ENCODE results near the gene PHF2. TPM values are rescaled to one million over a fixed set of nuclear protein-coding genes. Genes with fewer than 3 reads are reported as not detected.

Gene PHF2
- total and polyA plus RNA-seq, 2 experiments from 2014 or later: 4.6 to 16.5 TPM

- Histone ChIP-seq H3F3A (ENCODE audit: insufficient read depth) (no peaks in the 10 kb centered on the region), H3K9me3 (ENCODE audit: low read depth) (no peaks in the 10 kb centered on the region), H3K9ac (no peak overlapping the region), H3K4me1 (ENCODE audit: insufficient read depth) (peaks cover 7% of the 10 kb centered on the region), H3K36me3 (ENCODE audit: low read depth) (0 out of 2 replicates have a peak, but pooled peaks cover 4% of the 10 kb centered on the region), H3K4me2 (ENCODE audit: unreplicated experiment) (no peak overlapping the region), H3K79me2 (ENCODE audit: insufficient read depth) (peaks cover 27% of the 10 kb centered on the region), H4K20me1 (ENCODE audit: insufficient read depth) (no peaks in the 10 kb centered on the region), H3K27ac (no peak overlapping the region), H3K4me3 (no peak overlapping the region), H2AFZ (no peak overlapping the region), H3K9me2 (ENCODE audit: insufficient read depth) (no peaks in the 10 kb centered on the region), H3K27me3 (replicated peaks; ENCODE audit: insufficient read depth) (no peaks in the 10 kb centered on the region)
- TF ChIP-seq EZH2phosphoT487 (IDR thresholded peaks at IDR 0.05; ENCODE audit: insufficient read depth, low read depth): no peak
- no peak for TF ChIP-seq EZH2 (IDR thresholded peaks at IDR 0.05; ENCODE audit: insufficient read depth, poor library complexity, severe bottlenecking)
- WGBS, 2 experiments (ENCODE audit: low coverage in 1 of 2, low lambda C conversion rate in 2 of 2, missing lambda C conversion rate in 2 of 2): 87 to 89% methylated on average over 8 of the region's 8 CpGs
- no peak for DNase-seq
- in situ Hi-C loops (cut with MboI): loop anchor here (25.0 kb wide), 1 partner anchor 411 kb away; no protein-coding TSS in a partner anchor
Measured at GRCh38 chr9:93572636-93573515, 3.5 kb upstream of the PHF2 start.

- Histone ChIP-seq H3K4me2 (ENCODE audit: unreplicated experiment) (no peak overlapping the region), H2AFZ (no peak overlapping the region), H3K4me1 (ENCODE audit: insufficient read depth) (peaks cover 9% of the 10 kb centered on the region), H3F3A (ENCODE audit: insufficient read depth) (no peaks in the 10 kb centered on the region), H3K36me3 (ENCODE audit: low read depth) (0 out of 2 replicates have a peak, but pooled peaks cover 4% of the 10 kb centered on the region), H3K27ac (no peak overlapping the region), H3K9me3 (ENCODE audit: low read depth) (no peaks in the 10 kb centered on the region), H3K9me2 (ENCODE audit: insufficient read depth) (no peaks in the 10 kb centered on the region), H3K79me2 (ENCODE audit: insufficient read depth) (peaks cover 32% of the 10 kb centered on the region), H3K9ac (no peak overlapping the region), H4K20me1 (ENCODE audit: insufficient read depth) (no peaks in the 10 kb centered on the region), H3K4me3 (no peak overlapping the region), H3K27me3 (replicated peaks; ENCODE audit: insufficient read depth) (no peaks in the 10 kb centered on the region)
- in situ Hi-C loops (cut with MboI): loop anchor here (25.0 kb wide), 1 partner anchor 411 kb away; no protein-coding TSS in a partner anchor
- 89 to 93% methylated on average over 3 of the region's 3 CpGs for WGBS, 2 experiments (ENCODE audit: low coverage in 1 of 2, low lambda C conversion rate in 2 of 2, missing lambda C conversion rate in 2 of 2)
- no peak for DNase-seq
- TF ChIP-seq EZH2phosphoT487 (IDR thresholded peaks at IDR 0.05; ENCODE audit: insufficient read depth, low read depth): no peak
- TF ChIP-seq EZH2 (IDR thresholded peaks at IDR 0.05; ENCODE audit: insufficient read depth, poor library complexity, severe bottlenecking): no peak
Measured at GRCh38 chr9:93573516-93573828, 2.9 kb upstream of the PHF2 start.

- H2AFZ ChIP-seq: no peak overlapping the region
- H3K27ac ChIP-seq: no peak overlapping the region
- H3K4me1 ChIP-seq (ENCODE audit: insufficient read depth): peaks cover 9% of the 10 kb centered on the region
- no peaks in the 10 kb centered on the region for H3F3A ChIP-seq (ENCODE audit: insufficient read depth)
- H3K9me2 ChIP-seq (ENCODE audit: insufficient read depth): no peaks in the 10 kb centered on the region
- no peak for DNase-seq
- no peak overlapping the region for H3K9ac ChIP-seq
- in situ Hi-C loops (cut with MboI): loop anchor here (25.0 kb wide), 1 partner anchor 412 kb away; no protein-coding TSS in a partner anchor
- H4K20me1 ChIP-seq (ENCODE audit: insufficient read depth): no peaks in the 10 kb centered on the region
- no peak overlapping the region for H3K4me3 ChIP-seq
- 83 to 88% methylated on average over 9 of the region's 9 CpGs for WGBS, 2 experiments (ENCODE audit: low coverage in 1 of 2, low lambda C conversion rate in 2 of 2, missing lambda C conversion rate in 2 of 2)
- no peak for TF ChIP-seq EZH2 (IDR thresholded peaks at IDR 0.05; ENCODE audit: insufficient read depth, poor library complexity, severe bottlenecking)
- TF ChIP-seq EZH2phosphoT487 (IDR thresholded peaks at IDR 0.05; ENCODE audit: insufficient read depth, low read depth): no peak
- H3K36me3 ChIP-seq (ENCODE audit: low read depth): 0 out of 2 replicates have a peak, but pooled peaks cover 4% of the 10 kb centered on the region
- no peak overlapping the region for H3K4me2 ChIP-seq (ENCODE audit: unreplicated experiment)
- no peaks in the 10 kb centered on the region for H3K27me3 ChIP-seq (replicated peaks; ENCODE audit: insufficient read depth)
- H3K9me3 ChIP-seq (ENCODE audit: low read depth): no peaks in the 10 kb centered on the region
- H3K79me2 ChIP-seq (ENCODE audit: insufficient read depth): peaks cover 41% of the 10 kb centered on the region
Measured at GRCh38 chr9:93574091-93574899, 2.1 kb upstream of the PHF2 start.
